ENCODE data around the gene PTPRA. TPM values are rescaled to one million over a fixed set of nuclear protein-coding genes. Genes with fewer than 3 reads are reported as not detected.

PTPRA gene
- total RNA-seq, 4 donors from 2014 or later: 49.2 to 80.8 (median 60.4) TPM

DNA sequence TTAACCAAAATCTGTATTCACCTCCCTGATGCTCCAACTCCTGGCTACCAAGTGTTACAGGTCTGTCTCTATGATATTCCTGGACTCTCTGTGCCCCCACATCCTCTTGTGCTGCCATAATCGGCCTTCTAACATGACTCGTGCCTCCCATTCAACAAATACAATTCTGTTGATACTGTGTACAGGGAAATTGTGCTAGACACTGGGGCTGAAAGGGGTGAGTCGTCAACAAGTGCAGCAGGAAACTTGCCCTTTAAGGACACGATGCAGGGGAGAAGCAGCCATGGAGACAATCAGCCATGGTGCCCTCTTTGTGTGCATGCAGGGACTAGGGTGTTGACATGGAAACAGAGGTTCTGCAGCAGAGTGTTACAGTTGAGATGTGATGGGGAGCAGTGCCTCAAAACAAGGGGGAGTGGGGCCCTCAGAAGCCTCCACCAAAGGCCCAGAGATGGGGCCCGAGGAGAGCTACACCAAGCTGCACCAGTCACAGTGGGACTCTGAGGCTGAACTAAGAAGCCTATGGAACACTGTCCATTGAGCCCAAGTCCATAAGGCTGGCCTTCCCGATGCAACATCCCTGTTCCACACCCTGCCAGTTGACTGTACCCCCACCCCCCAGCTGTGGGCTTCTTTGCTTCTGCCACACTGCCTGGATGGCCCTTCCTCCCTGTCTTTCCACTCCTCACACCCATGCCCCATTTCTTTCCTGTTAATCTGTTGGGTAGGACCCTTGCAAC lies 35.9 kb upstream of the PTPRA start:
- Histone ChIP-seq H3K36me3 (peaks cover 0 to 30% (median 19%) of the 10 kb centered on the region in 4 donors), H3K4me3 (no peak overlapping the region), H3K27me3 (no peaks in the 10 kb centered on the region), H3K4me1 (peaks cover 15 to 29% (median 25%) of the 10 kb centered on the region in 4 donors), H3K27ac (replicated peaks in 1 of 4) (no peak overlapping the region), H3K9me3 (no peaks in the 10 kb centered on the region)
- intact Hi-C loops (cut with DNase I): no loop called here
- 85% methylated on average over 6 of the region's 6 CpGs for WGBS
- no peak for DNase-seq (ENCODE audit: extremely low spot score)
- TF ChIP-seq POLR2AphosphoS5 (IDR thresholded peaks at IDR 0.05): no peak
- TF ChIP-seq EP300 (IDR thresholded peaks at IDR 0.05): no peak
- TF ChIP-seq POLR2A (IDR thresholded peaks at IDR 0.05; ENCODE audit: low read depth): no peak
- TF ChIP-seq, protein P1, sequence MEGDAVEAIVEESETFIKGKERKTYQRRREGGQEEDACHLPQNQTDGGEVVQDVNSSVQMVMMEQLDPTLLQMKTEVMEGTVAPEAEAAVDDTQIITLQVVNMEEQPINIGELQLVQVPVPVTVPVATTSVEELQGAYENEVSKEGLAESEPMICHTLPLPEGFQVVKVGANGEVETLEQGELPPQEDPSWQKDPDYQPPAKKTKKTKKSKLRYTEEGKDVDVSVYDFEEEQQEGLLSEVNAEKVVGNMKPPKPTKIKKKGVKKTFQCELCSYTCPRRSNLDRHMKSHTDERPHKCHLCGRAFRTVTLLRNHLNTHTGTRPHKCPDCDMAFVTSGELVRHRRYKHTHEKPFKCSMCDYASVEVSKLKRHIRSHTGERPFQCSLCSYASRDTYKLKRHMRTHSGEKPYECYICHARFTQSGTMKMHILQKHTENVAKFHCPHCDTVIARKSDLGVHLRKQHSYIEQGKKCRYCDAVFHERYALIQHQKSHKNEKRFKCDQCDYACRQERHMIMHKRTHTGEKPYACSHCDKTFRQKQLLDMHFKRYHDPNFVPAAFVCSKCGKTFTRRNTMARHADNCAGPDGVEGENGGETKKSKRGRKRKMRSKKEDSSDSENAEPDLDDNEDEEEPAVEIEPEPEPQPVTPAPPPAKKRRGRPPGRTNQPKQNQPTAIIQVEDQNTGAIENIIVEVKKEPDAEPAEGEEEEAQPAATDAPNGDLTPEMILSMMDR (IDR thresholded peaks at IDR 0.05): no peak

DNA sequence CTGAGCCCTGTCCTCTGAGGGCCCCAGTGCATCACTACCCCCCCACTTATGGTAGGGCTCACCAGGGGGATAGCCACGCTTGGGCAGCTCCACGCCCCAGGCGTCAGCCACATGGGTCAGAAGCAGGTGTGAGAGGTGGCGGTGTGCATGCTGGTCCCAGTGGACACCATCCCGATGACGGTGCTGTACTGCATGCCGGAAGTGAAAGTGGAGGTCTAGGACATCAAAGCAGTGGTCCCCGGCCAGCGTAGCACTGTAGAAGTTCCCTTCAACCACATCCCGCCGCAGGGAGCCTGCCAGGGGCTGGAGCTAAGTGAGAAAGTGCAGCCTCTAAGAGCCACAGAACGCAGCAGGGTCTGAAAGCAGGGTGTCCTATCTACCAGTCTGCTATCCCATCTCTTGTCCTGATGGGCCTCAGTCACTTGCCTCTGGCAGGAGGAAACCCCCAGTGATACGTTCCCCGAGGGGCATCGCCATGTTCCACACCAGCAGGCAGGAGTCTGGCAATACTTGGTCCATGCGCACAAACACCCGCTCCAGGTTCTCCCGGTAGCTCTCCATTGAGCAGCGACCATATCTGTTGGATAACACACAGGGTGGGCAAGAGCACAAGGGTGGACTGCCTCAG lies 35.0 kb upstream of the PTPRA start:
- TF ChIP-seq EP300 (IDR thresholded peaks at IDR 0.05): no peak
- TF ChIP-seq POLR2A (IDR thresholded peaks at IDR 0.05; ENCODE audit: low read depth): no peak
- TF ChIP-seq, protein P1 (IDR thresholded peaks at IDR 0.05): no peak
- TF ChIP-seq POLR2AphosphoS5 (IDR thresholded peaks at IDR 0.05): no peak

DNA sequence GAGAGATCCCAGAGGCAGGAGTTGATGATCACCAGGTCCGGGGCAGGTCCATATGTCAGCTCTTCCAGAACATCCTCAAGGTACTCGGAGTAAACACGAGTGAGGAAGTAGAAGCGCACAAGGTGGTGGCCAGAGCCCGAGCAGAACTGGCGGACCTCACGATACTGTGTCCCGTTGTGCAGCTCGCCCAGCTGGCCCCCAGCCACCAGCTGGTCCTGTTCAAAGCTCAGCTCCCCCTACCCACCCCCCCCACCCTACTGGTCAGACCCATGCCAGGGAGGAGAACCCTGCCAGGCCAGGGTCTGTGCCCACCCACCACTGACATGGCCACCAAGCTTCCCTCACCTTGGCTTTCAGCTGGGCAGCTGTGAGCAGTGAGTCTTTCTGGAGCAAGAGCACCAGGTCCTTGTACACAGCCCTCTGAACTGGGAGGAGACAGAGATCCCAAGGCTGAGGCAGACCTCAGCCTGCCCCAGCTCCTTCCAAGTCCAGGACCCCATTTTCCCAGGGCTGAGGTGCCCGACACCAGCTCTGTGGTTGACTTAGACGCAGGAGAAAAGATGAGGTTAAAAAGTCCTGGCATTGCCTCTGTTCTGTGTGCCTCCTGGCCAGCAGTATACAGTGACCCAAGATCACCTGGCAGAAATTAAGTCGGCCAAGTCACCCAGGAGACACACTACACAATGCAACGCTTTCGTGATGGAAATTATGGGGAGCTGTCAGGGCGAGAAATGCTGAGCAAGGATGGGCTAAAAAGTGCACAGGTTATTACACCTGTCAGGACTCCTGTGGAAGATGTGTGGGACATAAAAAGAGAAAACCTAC lies 34.2 kb upstream of the PTPRA start:
- intact Hi-C loops (cut with DNase I): no loop called here

More for the DNA sequence above, 35.0 kb upstream of the PTPRA start:
- WGBS: 95% methylated on average over 18 of the region's 19 CpGs
- Histone ChIP-seq H3K4me1 (peaks cover 15 to 29% (median 25%) of the 10 kb centered on the region in 4 donors), H3K36me3 (peaks cover 0 to 30% (median 19%) of the 10 kb centered on the region in 4 donors), H3K9me3 (no peaks in the 10 kb centered on the region), H3K27ac (replicated peaks in 1 of 4) (no peak overlapping the region), H3K27me3 (no peaks in the 10 kb centered on the region), H3K4me3 (no peak overlapping the region)
- intact Hi-C loops (cut with DNase I): no loop called here
- DNase-seq (ENCODE audit: extremely low spot score): no peak

DNA sequence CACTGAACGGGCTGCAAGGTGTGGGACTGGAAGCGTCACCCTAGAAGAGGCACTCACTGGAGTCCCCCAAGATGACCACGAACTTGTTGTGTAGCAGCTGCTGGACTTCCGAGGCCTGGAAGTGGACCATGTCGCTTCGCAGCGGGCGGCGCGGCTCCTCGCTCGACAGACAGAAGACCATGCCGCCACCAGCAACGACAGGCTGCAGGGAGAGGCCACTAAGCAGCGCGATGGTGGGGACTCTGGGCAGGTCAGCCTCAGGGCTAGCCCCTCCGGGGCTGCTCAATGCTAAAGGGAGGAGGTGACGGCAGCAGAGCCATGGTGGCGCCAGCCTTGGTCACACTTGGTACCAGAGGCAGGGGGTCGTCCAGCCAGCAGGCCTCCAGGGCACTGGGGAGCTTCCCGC lies 33.5 kb upstream of the PTPRA start:
- no peak for DNase-seq (ENCODE audit: extremely low spot score)
- Histone ChIP-seq H3K4me1 (peaks cover 15 to 32% (median 25%) of the 10 kb centered on the region in 4 donors), H3K36me3 (peaks cover 0 to 34% (median 22%) of the 10 kb centered on the region in 4 donors), H3K9me3 (no peaks in the 10 kb centered on the region), H3K27ac (replicated peaks in 1 of 4) (peak overlapping the region; percentile 89 to 94 (median 91)), H3K4me3 (peak overlapping the region; percentile 84 to 96 (median 93)), H3K27me3 (no peaks in the 10 kb centered on the region)
- TF ChIP-seq POLR2A (IDR thresholded peaks at IDR 0.05; ENCODE audit: low read depth): no peak
- TF ChIP-seq, protein P1 (IDR thresholded peaks at IDR 0.05): no peak
- no peak for TF ChIP-seq POLR2AphosphoS5 (IDR thresholded peaks at IDR 0.05)
- TF ChIP-seq EP300 (IDR thresholded peaks at IDR 0.05): no peak
- 87% methylated on average over 11 of the region's 21 CpGs for WGBS
- intact Hi-C loops (cut with DNase I): loop anchor here (2.0 to 10.0 kb wide), 2 partner anchors 33 to 145 kb away; partner anchors contain the start of genes EBF4 and PTPRA

More for the DNA sequence above, 34.2 kb upstream of the PTPRA start:
- no peak for TF ChIP-seq POLR2AphosphoS5 (IDR thresholded peaks at IDR 0.05)
- TF ChIP-seq, protein P1 (IDR thresholded peaks at IDR 0.05): no peak
- no peak for TF ChIP-seq EP300 (IDR thresholded peaks at IDR 0.05)
- no peak for TF ChIP-seq POLR2A (IDR thresholded peaks at IDR 0.05; ENCODE audit: low read depth)
- no peak overlapping the region for H3K4me3 ChIP-seq
- peaks cover 0 to 30% (median 22%) of the 10 kb centered on the region in 4 donors for H3K36me3 ChIP-seq
- H3K27ac ChIP-seq (replicated peaks in 1 of 4): no peak overlapping the region
- no peaks in the 10 kb centered on the region for H3K27me3 ChIP-seq
- no peak for DNase-seq (ENCODE audit: extremely low spot score)
- peaks cover 15 to 32% (median 25%) of the 10 kb centered on the region in 4 donors for H3K4me1 ChIP-seq
- H3K9me3 ChIP-seq: no peaks in the 10 kb centered on the region
- 92% methylated on average over 9 of the region's 15 CpGs for WGBS

All from esophagus muscularis mucosa (tissue), 4 donors.